Bronchial epithelial cell (primary cell): Measurements from ENCODE around the gene HBP1. TPM values are rescaled to one million over a fixed set of nuclear protein-coding genes. Genes with fewer than 3 reads are reported as not detected.

Experiments
- DNase-seq: peaks from one replicate; pipeline ENCODE4 v3.0.0-alpha.2; 2010; ENCODE audit warnings: low read depth
- FAIRE-seq: peaks from 2 replicates; lab custom pipeline; 2011; peaks lifted over from hg19 to GRCh38; lab: Jason Lieb, UNC
- H3K27me3 ChIP-seq: 2 replicates; pipeline ENCODE4 v1.5.1; 2011; ENCODE audit warnings: low read length; ENCODE audit not compliant: control insufficient read depth, insufficient read depth
- H3K36me3 ChIP-seq: 2 replicates; pipeline ENCODE4 v1.5.1; 2011; ENCODE audit warnings: low read length; ENCODE audit not compliant: control insufficient read depth, insufficient read depth
- H3K4me3 ChIP-seq: 2 replicates; pipeline ENCODE4 v1.5.1; 2011; ENCODE audit warnings: mild to moderate bottlenecking, low read depth, low read length, control low read depth
- total RNA-seq: library from RNA; depleted of rRNA; stranded (reverse); fragments of >200 nt; gene quantifications from 2 replicates; pipeline ENCODE4 v1.2.1, GENCODE V29; 2014
- TF ChIP-seq, protein P1 (sequence below): IDR thresholded peaks from 2 replicates; pipeline ENCODE4 v1.5.1; 2011; ENCODE audit warnings: mild to moderate bottlenecking, moderate library complexity, low read length, control low read depth, inconsistent platforms; ENCODE audit not compliant: insufficient read depth, severe bottlenecking

Gene HBP1
- total RNA-seq, 1 donor from 2014 or later = 69.5 TPM

DNA sequence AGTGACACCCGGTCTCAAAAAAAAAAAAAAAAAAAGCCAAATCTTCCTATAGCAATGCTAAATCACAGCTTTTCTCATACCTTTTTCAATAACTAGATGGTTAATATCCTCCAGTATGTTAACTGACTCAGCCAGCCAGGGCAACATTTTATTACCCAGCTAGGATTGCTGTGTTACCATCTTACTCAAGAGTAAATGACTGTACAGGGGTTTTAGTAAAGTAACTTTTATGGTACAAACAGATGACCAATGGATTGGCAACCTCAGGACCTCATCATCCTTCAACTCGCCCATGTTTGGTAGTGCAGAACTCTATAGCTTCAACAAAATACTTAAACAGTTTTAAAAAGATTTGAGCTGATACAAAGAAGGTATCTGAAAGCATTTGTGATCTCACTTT, 59.5 kb downstream of the HBP1 start:
- DNase-seq = no peak
- no peak overlapping the region for H3K4me3 ChIP-seq
- no peaks in the 10 kb centered on the region for H3K36me3 ChIP-seq
- H3K27me3 ChIP-seq = no peaks in the 10 kb centered on the region
- no peak for FAIRE-seq
- TF ChIP-seq, protein P1, sequence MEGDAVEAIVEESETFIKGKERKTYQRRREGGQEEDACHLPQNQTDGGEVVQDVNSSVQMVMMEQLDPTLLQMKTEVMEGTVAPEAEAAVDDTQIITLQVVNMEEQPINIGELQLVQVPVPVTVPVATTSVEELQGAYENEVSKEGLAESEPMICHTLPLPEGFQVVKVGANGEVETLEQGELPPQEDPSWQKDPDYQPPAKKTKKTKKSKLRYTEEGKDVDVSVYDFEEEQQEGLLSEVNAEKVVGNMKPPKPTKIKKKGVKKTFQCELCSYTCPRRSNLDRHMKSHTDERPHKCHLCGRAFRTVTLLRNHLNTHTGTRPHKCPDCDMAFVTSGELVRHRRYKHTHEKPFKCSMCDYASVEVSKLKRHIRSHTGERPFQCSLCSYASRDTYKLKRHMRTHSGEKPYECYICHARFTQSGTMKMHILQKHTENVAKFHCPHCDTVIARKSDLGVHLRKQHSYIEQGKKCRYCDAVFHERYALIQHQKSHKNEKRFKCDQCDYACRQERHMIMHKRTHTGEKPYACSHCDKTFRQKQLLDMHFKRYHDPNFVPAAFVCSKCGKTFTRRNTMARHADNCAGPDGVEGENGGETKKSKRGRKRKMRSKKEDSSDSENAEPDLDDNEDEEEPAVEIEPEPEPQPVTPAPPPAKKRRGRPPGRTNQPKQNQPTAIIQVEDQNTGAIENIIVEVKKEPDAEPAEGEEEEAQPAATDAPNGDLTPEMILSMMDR = no peak

DNA sequence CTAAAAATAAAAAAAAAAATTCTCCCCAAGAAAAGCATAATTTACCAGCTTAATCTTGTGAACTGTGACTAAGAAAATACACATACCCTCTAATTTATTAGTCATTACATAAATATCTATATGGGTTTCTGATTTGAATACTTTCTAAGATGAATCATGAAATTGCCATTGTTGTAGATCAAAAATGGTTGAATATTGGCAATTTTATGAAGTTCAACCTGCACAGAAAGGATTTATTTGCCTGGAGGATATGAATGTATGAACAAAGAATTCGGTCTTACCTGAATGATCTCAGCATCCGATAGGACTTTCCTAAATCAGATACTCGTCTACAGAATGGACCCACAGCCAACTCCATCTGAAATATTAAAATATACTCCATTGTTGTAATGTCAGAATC, 61.5 kb downstream of the HBP1 start:
- DNase-seq (peak; percentile 89), FAIRE-seq (no peak)
- TF ChIP-seq, protein P1 = no peak
- Histone ChIP-seq H3K36me3 (no peaks in the 10 kb centered on the region), H3K4me3 (no peak overlapping the region), H3K27me3 (no peaks in the 10 kb centered on the region)

DNA sequence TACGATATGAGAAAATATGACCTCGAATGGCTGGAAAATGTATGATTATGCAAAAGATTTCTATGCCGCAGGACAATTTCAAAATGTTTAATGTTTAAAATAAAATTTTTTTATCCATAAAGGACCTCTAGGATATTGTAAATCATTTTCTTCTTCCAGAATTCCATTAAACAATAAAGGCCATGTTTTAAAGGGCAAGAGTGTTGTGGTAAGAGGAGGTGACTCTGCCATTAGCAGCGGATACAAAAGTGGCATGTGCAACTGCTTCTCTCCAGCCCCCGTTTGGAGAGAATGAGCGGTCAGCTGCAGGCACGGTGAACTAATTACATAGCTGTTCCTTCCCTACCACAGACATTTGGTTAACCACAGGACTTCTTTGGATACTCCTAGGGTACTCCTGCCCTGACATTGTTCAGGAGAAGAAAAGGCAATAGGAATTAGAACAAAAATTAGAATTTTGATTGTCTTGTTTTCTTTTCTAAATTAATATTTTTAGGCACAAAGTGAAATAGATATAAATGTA, 63.8 kb downstream of the HBP1 start:
- H3K36me3 ChIP-seq = no peaks in the 10 kb centered on the region
- no peaks in the 10 kb centered on the region for H3K27me3 ChIP-seq
- FAIRE-seq (no peak), DNase-seq (no peak)
- TF ChIP-seq, protein P1 = no peak
- no peak overlapping the region for H3K4me3 ChIP-seq

DNA sequence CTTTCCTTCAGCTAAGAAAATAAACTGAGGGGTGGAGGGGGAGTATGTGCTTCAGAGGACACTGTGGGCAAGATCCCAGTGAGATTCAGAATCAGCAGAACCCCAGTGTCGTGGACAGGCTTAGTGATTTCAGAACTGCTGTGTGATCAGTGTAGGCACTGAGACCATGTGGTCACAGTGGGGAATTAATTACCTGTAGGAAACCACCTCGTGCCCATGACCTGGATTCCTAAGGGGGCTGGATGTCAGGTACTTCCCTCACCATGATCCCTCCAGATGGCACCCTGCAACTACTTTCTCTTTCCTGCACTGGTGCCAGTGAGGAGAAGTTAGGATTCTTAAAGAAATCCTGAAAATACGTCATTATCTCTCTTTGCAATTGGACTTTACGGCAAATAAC, 64.4 kb downstream of the HBP1 start:
- FAIRE-seq = no peak
- DNase-seq = no peak
- no peaks in the 10 kb centered on the region for H3K36me3 ChIP-seq
- TF ChIP-seq, protein P1 = no peak
- H3K27me3 ChIP-seq = no peaks in the 10 kb centered on the region
- H3K4me3 ChIP-seq = no peak overlapping the region

DNA sequence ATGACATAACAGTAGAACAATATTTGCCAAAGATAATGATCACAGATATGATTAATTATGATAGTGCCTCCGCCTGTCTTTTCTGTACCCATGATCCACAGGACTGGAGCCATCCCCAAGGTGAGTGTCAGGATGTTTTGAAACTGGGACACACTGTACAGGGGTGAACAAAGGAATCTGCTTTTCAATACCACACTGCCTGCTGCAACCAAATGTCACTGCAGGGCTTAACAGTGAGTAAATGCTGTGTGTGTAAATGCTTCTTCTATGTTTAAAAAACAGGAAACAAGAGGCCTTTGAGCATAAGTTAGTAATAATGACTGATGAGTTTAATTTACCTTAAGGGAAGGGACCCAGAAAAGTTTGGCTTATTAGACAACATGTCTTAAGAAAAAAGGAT, 65.2 kb downstream of the HBP1 start:
- H3K4me3 ChIP-seq = no peak overlapping the region
- TF ChIP-seq, protein P1 = no peak
- no peak for FAIRE-seq
- no peaks in the 10 kb centered on the region for H3K36me3 ChIP-seq
- no peaks in the 10 kb centered on the region for H3K27me3 ChIP-seq
- no peak for DNase-seq

DNA sequence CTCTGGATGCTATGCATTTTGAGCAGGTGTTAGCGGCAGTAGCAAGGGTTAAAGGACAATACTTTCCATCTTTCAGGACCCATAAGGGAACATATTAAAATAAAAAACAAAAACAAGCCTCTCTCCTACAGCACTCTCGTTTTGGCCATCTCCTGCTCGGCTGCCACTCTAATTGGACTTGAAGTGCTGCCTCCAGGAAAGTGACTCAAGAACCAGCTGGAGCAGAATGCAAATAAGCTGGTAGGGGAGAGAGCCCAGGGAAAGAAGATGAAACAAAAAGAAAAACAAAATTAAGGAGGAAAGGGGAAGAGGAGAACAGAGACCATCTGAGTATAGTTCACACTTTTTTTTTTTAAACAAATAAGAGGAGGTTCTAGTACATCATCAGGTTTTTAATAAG, 65.6 kb downstream of the HBP1 start:
- Histone ChIP-seq H3K36me3 (no peaks in the 10 kb centered on the region), H3K27me3 (no peaks in the 10 kb centered on the region), H3K4me3 (no peak overlapping the region)
- peak; percentile 39 for DNase-seq
- no peak for FAIRE-seq
- TF ChIP-seq, protein P1 = no peak
